NCI-H2196 treated with DMSO at 0.1 percent for 48 hours (cell line): ENCODE data around the gene PDLIM4.

Experiments used
- DNase-seq: peaks from one replicate; lab custom pipeline; 2025; ENCODE audit not compliant: unreplicated experiment; lab: John Stamatoyannopoulos, UW

The PDLIM4 gene

DNA sequence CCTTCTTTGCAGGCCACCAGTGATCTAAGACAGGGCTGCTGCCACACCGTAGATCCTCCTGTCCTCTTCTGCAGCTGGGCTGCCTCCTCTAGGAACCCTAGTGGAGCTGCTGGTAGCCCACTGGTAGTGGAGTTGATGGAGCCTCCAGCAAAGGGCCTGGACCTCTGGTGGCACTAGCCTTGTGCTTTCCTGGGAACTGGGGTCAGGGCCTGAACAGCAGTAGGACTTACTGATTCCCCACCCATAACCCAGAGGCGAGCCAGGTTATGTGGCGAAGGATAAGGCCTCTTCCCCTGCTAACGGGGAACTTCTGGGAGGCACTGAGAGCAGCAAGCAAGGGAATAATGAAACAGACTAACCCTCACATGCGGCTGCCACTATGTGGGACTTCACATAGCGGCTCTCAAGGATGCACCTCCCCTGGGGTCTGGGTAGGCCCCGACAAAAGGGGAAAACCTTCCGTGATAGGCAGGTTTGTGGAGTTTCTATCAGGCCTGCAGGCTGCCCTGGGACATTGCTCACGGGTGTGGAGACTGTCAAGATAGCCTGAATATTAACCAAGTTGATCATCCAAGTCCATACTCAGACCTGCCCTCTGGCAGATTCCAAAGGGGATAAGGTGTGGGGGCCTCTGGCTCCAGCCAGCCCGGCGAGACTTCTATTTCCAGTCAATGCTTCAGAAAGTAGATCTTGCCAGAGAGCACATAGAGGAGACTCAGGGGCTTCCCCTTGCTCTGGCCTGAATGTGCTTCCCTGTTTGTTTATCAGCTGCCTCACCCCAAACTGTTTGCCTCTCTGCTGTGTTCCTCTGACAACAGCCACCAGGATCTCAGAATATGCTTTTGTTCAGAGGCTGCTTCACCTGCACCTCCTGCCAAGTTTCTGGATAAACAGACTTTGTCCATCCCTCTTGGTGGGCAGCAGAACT, 44.1 kb downstream of the PDLIM4 start:
- peak; percentile 13 for DNase-seq

GRCh38 chr5:132302413-132302812, 44.9 kb downstream of the PDLIM4 start:
- DNase-seq: no peak

DNA sequence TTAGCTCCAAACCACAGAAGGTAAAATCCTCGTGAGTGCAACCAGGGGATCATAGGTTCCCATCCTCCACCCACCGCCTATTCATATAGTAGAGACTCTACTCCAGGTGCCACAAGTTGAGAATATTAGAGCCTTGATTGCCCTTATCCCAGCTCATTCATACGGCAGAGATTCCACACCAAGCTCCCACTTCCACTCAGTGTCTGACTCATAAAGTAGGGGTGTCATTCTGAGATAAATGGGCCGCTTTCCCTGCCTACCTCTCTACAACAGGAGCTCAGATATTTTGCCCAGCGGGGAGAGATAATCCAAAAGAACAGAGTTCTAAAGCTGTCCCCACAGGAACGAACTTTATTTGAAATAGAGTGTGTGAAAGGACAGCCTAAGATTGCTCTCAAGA, 46.1 kb downstream of the PDLIM4 start:
- no peak for DNase-seq

DNA sequence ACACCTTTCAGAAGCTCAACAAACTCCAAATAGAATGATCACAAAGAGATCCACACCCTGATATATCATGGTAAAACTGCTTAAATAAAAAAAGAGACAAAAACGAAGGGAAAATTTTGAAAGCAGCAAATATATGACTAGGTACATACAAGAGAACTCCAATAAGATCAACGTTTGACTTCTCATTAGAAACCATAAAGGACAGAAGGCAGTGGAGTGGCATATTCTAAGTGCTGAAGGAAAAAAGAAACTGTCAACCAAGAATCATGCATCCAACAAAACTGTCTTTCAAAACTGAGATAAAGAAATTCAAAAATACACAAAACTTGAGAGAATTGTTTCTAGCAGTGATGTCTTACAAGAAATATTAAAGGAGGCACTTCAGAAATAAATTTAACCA, 47.9 kb downstream of the PDLIM4 start:
- no peak for DNase-seq

- no peak for DNase-seq
Observed at GRCh38 chr5:132308701-132309100, 51.2 kb downstream of the PDLIM4 start.

GRCh38 chr5:132309679-132310078, 52.2 kb downstream of the PDLIM4 start:
- DNase-seq: no peak

GRCh38 chr5:132310141-132310834, 52.8 kb downstream of the PDLIM4 start:
- DNase-seq: no peak

DNA sequence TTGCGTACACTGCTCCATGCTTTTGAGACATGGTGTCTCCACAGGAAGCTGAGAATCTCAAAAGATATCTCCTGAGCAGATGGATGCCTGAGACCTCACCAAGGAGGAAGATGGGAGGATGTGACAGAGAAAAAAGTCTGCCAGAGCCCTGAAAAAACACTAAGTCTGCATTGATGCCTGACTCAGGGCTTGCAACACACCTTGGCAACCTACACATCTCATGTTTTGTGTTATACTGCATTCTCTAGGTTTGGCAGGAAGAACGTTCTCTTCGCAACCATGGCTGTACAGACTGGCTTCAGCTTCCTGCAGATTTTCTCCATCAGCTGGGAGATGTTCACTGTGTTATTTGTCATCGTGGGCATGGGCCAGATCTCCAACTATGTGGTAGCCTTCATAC, 55.9 kb downstream of the PDLIM4 start:
- no peak for DNase-seq

- no peak for DNase-seq
Observed at GRCh38 chr5:132313961-132314432, 56.5 kb downstream of the PDLIM4 start.

GRCh38 chr5:132315529-132316067, 58.1 kb downstream of the PDLIM4 start:
- no peak for DNase-seq

- no peak for DNase-seq
Observed at GRCh38 chr5:132319975-132320374, 62.5 kb downstream of the PDLIM4 start.

- DNase-seq: no peak
Observed at GRCh38 chr5:132321109-132321721, 63.7 kb downstream of the PDLIM4 start.

DNA sequence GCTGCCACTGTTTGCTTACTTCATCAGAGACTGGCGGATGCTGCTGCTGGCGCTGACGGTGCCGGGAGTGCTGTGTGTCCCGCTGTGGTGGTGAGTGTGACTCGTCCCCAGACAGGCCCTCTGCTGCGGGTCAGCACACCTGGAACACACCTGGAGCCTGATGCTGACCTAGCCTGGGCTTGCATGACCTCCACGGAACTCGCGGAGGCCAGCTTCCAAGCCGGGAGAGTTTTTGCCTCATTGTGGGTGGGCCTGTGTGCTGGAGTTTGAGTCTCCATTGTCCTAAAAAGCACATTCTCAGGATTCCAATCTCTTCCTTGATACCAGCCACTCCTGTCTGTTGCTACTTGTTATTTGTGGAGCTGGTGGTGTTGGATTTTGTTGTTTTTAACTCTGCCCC, 64.8 kb downstream of the PDLIM4 start:
- no peak for DNase-seq
